Stimulated activated naive CD8-positive, alpha-beta T cell treated with anti-CD3 and anti-CD28 coated beads, Interleukin-15, amount 100 ng/mL, for 72 hours (primary cell): Measurements from ENCODE around the gene NCOA7.
A peak's percentile ranks its signal among the peaks of the same experiment; 100 is the strongest.
"Not testable (repeated sequence)": the region's sequence is repeated elsewhere in the genome, so short reads cannot be mapped to it uniquely, and the experiment has no call there.

Source experiments
- ATAC-seq: fragments of 150-1000 bp; cut with Tn5 transposase; 2 replicates; pipeline ENCODE4 v1.10.0; 2021; ENCODE audit warnings: mild to moderate bottlenecking, moderate library complexity
- DNase-seq, 2 donors: peaks; one replicate each; pipeline ENCODE4 v3.0.0; 2021 to 2022
- H3K27ac Mint-ChIP-seq, 2 donors: one replicate each; pipeline ENCODE4 v1.8.0; 2022; ENCODE audit warnings: mild to moderate bottlenecking in 2 of 2, mixed read lengths in 2 of 2, moderate library complexity in 2 of 2
- H3K27me3 Mint-ChIP-seq: one replicate; pipeline ENCODE4 v1.8.0; 2022; ENCODE audit warnings: mixed read lengths
- H3K4me1 Mint-ChIP-seq: one replicate; pipeline ENCODE4 v1.8.0; 2022; ENCODE audit warnings: mild to moderate bottlenecking, mixed read lengths
- H3K4me3 Mint-ChIP-seq, 2 donors: one replicate each; pipeline ENCODE4 v1.8.0; 2022; ENCODE audit warnings: mild to moderate bottlenecking in 2 of 2, mixed read lengths in 2 of 2, moderate library complexity in 1 of 2
- H3K9me3 Mint-ChIP-seq, 2 donors: one replicate each; pipeline ENCODE4 v1.8.0; 2022; ENCODE audit warnings: mixed read lengths in 2 of 2

NCOA7 gene

GRCh38 chr6:125828476-125829039 is 37.8 kb downstream of the NCOA7 start:
- Mint-ChIP-seq H3K27ac (no peak overlapping the region), H3K4me3 (no peak overlapping the region), H3K4me1 (peaks cover 43% of the 10 kb centered on the region), H3K9me3 (no peaks in the 10 kb centered on the region), H3K27me3 (no peaks in the 10 kb centered on the region)
- DNase-seq, result no peak
- ATAC-seq, result no peak

- Mint-ChIP-seq H3K27me3 (no peaks in the 10 kb centered on the region), H3K9me3 (no peaks in the 10 kb centered on the region), H3K27ac (no peak overlapping the region), H3K4me1 (peaks cover 49% of the 10 kb centered on the region), H3K4me3 (no peak overlapping the region)
- ATAC-seq, result no peak
- no peak for DNase-seq
Observed at GRCh38 chr6:125829433-125829832, 38.7 kb downstream of the NCOA7 start.

GRCh38 chr6:125831659-125832058 is 40.9 kb downstream of the NCOA7 start:
- H3K4me3 Mint-ChIP-seq, result no peak overlapping the region
- H3K9me3 Mint-ChIP-seq, result no peaks in the 10 kb centered on the region
- DNase-seq, result no peak
- no peaks in the 10 kb centered on the region for H3K27me3 Mint-ChIP-seq
- no peak for ATAC-seq
- H3K4me1 Mint-ChIP-seq, result peaks cover 52% of the 10 kb centered on the region
- no peak overlapping the region for H3K27ac Mint-ChIP-seq

GRCh38 chr6:125832391-125833117 is 41.8 kb downstream of the NCOA7 start:
- H3K27me3 Mint-ChIP-seq, result no peaks in the 10 kb centered on the region
- no peaks in the 10 kb centered on the region for H3K9me3 Mint-ChIP-seq
- peaks cover 45% of the 10 kb centered on the region for H3K4me1 Mint-ChIP-seq
- H3K4me3 Mint-ChIP-seq, result no peak overlapping the region
- no peak overlapping the region for H3K27ac Mint-ChIP-seq
- ATAC-seq (no peak), DNase-seq (no peak)

GRCh38 chr6:125834348-125834747 is 43.6 kb downstream of the NCOA7 start:
- Mint-ChIP-seq H3K27me3 (no peaks in the 10 kb centered on the region), H3K4me1 (peaks cover 36% of the 10 kb centered on the region), H3K27ac (peak overlapping the region in 1 of 2 donors; percentile 34), H3K9me3 (no peaks in the 10 kb centered on the region), H3K4me3 (no peak overlapping the region)
- DNase-seq, result no peak
- no peak for ATAC-seq

- Mint-ChIP-seq H3K27ac (no peak overlapping the region), H3K9me3 (no peaks in the 10 kb centered on the region), H3K4me3 (no peak overlapping the region), H3K27me3 (no peaks in the 10 kb centered on the region), H3K4me1 (peaks cover 36% of the 10 kb centered on the region)
- no peak for DNase-seq
- ATAC-seq, result no peak
Observed at GRCh38 chr6:125835221-125835744, 44.5 kb downstream of the NCOA7 start.

GRCh38 chr6:125836466-125836865 is 45.7 kb downstream of the NCOA7 start:
- DNase-seq, result no peak
- Mint-ChIP-seq H3K27me3 (no peaks in the 10 kb centered on the region), H3K9me3 (no peaks in the 10 kb centered on the region), H3K4me3 (no peak overlapping the region), H3K27ac (no peak overlapping the region), H3K4me1 (peaks cover 33% of the 10 kb centered on the region)
- no peak for ATAC-seq

GRCh38 chr6:125839471-125839870 is 48.7 kb downstream of the NCOA7 start:
- no peak overlapping the region for H3K27ac Mint-ChIP-seq
- no peak for DNase-seq

GRCh38 chr6:125839879-125840278 is 49.1 kb downstream of the NCOA7 start:
- H3K4me3 Mint-ChIP-seq, result no peak overlapping the region
- no peak for ATAC-seq
- H3K27me3 Mint-ChIP-seq, result no peaks in the 10 kb centered on the region
- no peaks in the 10 kb centered on the region for H3K9me3 Mint-ChIP-seq
- no peak for DNase-seq
- H3K27ac Mint-ChIP-seq, result no peak overlapping the region
- H3K4me1 Mint-ChIP-seq, result peaks cover 8% of the 10 kb centered on the region

More at GRCh38 chr6:125839471-125839870, 48.7 kb downstream of the NCOA7 start:
- Mint-ChIP-seq H3K4me1 (peaks cover 12% of the 10 kb centered on the region), H3K9me3 (no peaks in the 10 kb centered on the region), H3K4me3 (no peak overlapping the region), H3K27me3 (no peaks in the 10 kb centered on the region)
- no peak for ATAC-seq

- Mint-ChIP-seq H3K27me3 (no peaks in the 10 kb centered on the region), H3K4me3 (no peak overlapping the region), H3K4me1 (peaks cover 6% of the 10 kb centered on the region), H3K9me3 (no peaks in the 10 kb centered on the region), H3K27ac (no peak overlapping the region)
- ATAC-seq, result no peak
- no peak for DNase-seq
Observed at GRCh38 chr6:125841356-125842090, 50.8 kb downstream of the NCOA7 start.

- ATAC-seq (no peak), DNase-seq (no peak)
- H3K4me3 Mint-ChIP-seq, result no peak overlapping the region
- H3K9me3 Mint-ChIP-seq, result no peaks in the 10 kb centered on the region
- no peak overlapping the region for H3K27ac Mint-ChIP-seq
- H3K27me3 Mint-ChIP-seq, result no peaks in the 10 kb centered on the region
- H3K4me1 Mint-ChIP-seq, result peaks cover 6% of the 10 kb centered on the region
Observed at GRCh38 chr6:125842091-125842626, 51.4 kb downstream of the NCOA7 start.

GRCh38 chr6:125843593-125843992 is 52.8 kb downstream of the NCOA7 start:
- no peak overlapping the region for H3K4me3 Mint-ChIP-seq
- peaks cover 6% of the 10 kb centered on the region for H3K4me1 Mint-ChIP-seq
- H3K27me3 Mint-ChIP-seq, result no peaks in the 10 kb centered on the region
- no peaks in the 10 kb centered on the region for H3K9me3 Mint-ChIP-seq
- no peak overlapping the region for H3K27ac Mint-ChIP-seq
- no peak for ATAC-seq
- DNase-seq, result no peak

GRCh38 chr6:125844989-125845388 is 54.2 kb downstream of the NCOA7 start:
- no peak overlapping the region for H3K27ac Mint-ChIP-seq
- no peak for ATAC-seq
- H3K4me1 Mint-ChIP-seq, result peaks cover 6% of the 10 kb centered on the region
- DNase-seq, result no peak
- H3K9me3 Mint-ChIP-seq, result no peaks in the 10 kb centered on the region
- H3K27me3 Mint-ChIP-seq, result no peaks in the 10 kb centered on the region
- H3K4me3 Mint-ChIP-seq, result no peak overlapping the region

- Mint-ChIP-seq H3K9me3 (no peaks in the 10 kb centered on the region), H3K27ac (no peak overlapping the region), H3K4me1 (peaks cover 6% of the 10 kb centered on the region)
Observed at GRCh38 chr6:125846292-125847024, 55.7 kb downstream of the NCOA7 start.

GRCh38 chr6:125848286-125848685 is 57.5 kb downstream of the NCOA7 start:
- H3K4me1 Mint-ChIP-seq, H3K27me3 Mint-ChIP-seq, DNase-seq, H3K4me3 Mint-ChIP-seq, ATAC-seq, H3K9me3 Mint-ChIP-seq, H3K27ac Mint-ChIP-seq: not testable (repeated sequence)

More at GRCh38 chr6:125846292-125847024, 55.7 kb downstream of the NCOA7 start:
- Mint-ChIP-seq H3K4me3 (no peak overlapping the region), H3K27me3 (no peaks in the 10 kb centered on the region)
- ATAC-seq (no peak), DNase-seq (no peak)
